ENCODE data around the gene CDH23. TPM values are rescaled to one million over a fixed set of nuclear protein-coding genes. Genes with fewer than 3 reads are reported as not detected.

The CDH23 gene
- total RNA-seq, 4 donors from 2014 or later, result 13.8 to 20.1 (median 17.3) TPM

GRCh38 chr10:71746344-71747037 is 349.8 kb downstream of the CDH23 start:
- no peak for TF ChIP-seq CTCF (IDR thresholded peaks at IDR 0.05)
- TF ChIP-seq EP300 (IDR thresholded peaks at IDR 0.05), result no peak
- TF ChIP-seq POLR2A (IDR thresholded peaks at IDR 0.05), result no peak
- Histone ChIP-seq H3K27me3 (no peaks in the 10 kb centered on the region), H3K36me3 (peaks cover 0 to 35% (median 10%) of the 10 kb centered on the region in 3 donors), H3K9me3 (peaks cover 0 to 7% (median 0%) of the 10 kb centered on the region in 4 donors), H3K4me1 (peaks cover 0 to 64% (median 46%) of the 10 kb centered on the region in 4 donors), H3K4me3 (no peak overlapping the region), H3K27ac (peak overlapping the region; percentile 28 to 88 (median 83))
- no peak for DNase-seq (ENCODE audit: low spot score in 2 of 2)
- WGBS, 2 donors, result 55 to 57% methylated on average over 13 of the region's 13 CpGs

- DNase-seq (ENCODE audit: low spot score in 2 of 2), result no peak
- Histone ChIP-seq H3K36me3 (peaks cover 0 to 36% (median 10%) of the 10 kb centered on the region in 3 donors), H3K4me1 (peaks cover 0 to 70% (median 49%) of the 10 kb centered on the region in 4 donors), H3K27me3 (no peaks in the 10 kb centered on the region), H3K27ac (peak overlapping the region; percentile 28 to 88 (median 83)), H3K9me3 (peaks cover 0 to 7% (median 0%) of the 10 kb centered on the region in 4 donors), H3K4me3 (no peak overlapping the region)
- TF ChIP-seq CTCF (IDR thresholded peaks at IDR 0.05) (no peak), EP300 (IDR thresholded peaks at IDR 0.05) (no peak), POLR2A (IDR thresholded peaks at IDR 0.05) (no peak)
- WGBS, 2 donors, result 38 to 56% methylated on average over 2 of the region's 2 CpGs
Measured at GRCh38 chr10:71747039-71747531, 350.4 kb downstream of the CDH23 start.

GRCh38 chr10:71747551-71748523 is 351.1 kb downstream of the CDH23 start:
- 61% methylated on average over 13 to 14 of the region's 14 CpGs for WGBS, 2 donors
- Histone ChIP-seq H3K4me1 (peaks cover 0 to 77% (median 53%) of the 10 kb centered on the region in 4 donors), H3K27me3 (no peaks in the 10 kb centered on the region), H3K36me3 (peaks cover 0 to 36% (median 10%) of the 10 kb centered on the region in 3 donors), H3K9me3 (peaks cover 0 to 1% (median 0%) of the 10 kb centered on the region in 4 donors), H3K27ac (peak overlapping the region; percentile 41 to 88 (median 83)), H3K4me3 (no peak overlapping the region)
- DNase-seq (ENCODE audit: low spot score in 2 of 2), result no peak
- TF ChIP-seq POLR2A (IDR thresholded peaks at IDR 0.05) (no peak), EP300 (IDR thresholded peaks at IDR 0.05) (peak in 1 of 2 donors; percentile 34)

- no peaks in the 10 kb centered on the region for H3K27me3 ChIP-seq
- H3K36me3 ChIP-seq, result peaks cover 0 to 43% (median 10%) of the 10 kb centered on the region in 3 donors
- no peak overlapping the region for H3K4me3 ChIP-seq
- H3K9me3 ChIP-seq, result no peaks in the 10 kb centered on the region
- 17 to 21% methylated on average over 15 of the region's 15 CpGs for whole genome bisulfite sequencing, 2 donors
- TF ChIP-seq EP300 (IDR thresholded peaks at IDR 0.05) (peak in 1 of 2 donors; percentile 87), CTCF (IDR thresholded peaks at IDR 0.05) (peak in 2 of 5 experiments; percentile 30 to 43), POLR2A (IDR thresholded peaks at IDR 0.05) (peak in 1 of 2 donors; percentile 44)
- peak overlapping the region; percentile 41 to 88 (median 83) for H3K27ac ChIP-seq
- H3K4me1 ChIP-seq, result peaks cover 0 to 85% (median 58%) of the 10 kb centered on the region in 4 donors
- DNase-seq (ENCODE audit: low spot score in 2 of 2), result peak; percentile 49 to 65
Measured at GRCh38 chr10:71748671-71749191, 352.0 kb downstream of the CDH23 start.

GRCh38 chr10:71749396-71749795 is 352.7 kb downstream of the CDH23 start:
- Histone ChIP-seq H3K27ac (peak overlapping the region; percentile 41 to 88 (median 83)), H3K36me3 (peaks cover 0 to 50% (median 10%) of the 10 kb centered on the region in 3 donors)

More at GRCh38 chr10:71749396-71749795, 352.7 kb downstream of the CDH23 start:
- Histone ChIP-seq H3K27me3 (no peaks in the 10 kb centered on the region), H3K4me1 (peaks cover 0 to 91% (median 64%) of the 10 kb centered on the region in 4 donors), H3K9me3 (no peaks in the 10 kb centered on the region), H3K4me3 (no peak overlapping the region)
- TF ChIP-seq POLR2A (IDR thresholded peaks at IDR 0.05) (no peak), CTCF (IDR thresholded peaks at IDR 0.05) (no peak), EP300 (IDR thresholded peaks at IDR 0.05) (no peak)
- WGBS, 2 donors, result 86 to 88% methylated on average over 4 of the region's 4 CpGs
- DNase-seq (ENCODE audit: low spot score in 2 of 2), result no peak
